NCI-H2081 treated with DMSO at 0.1 percent for 48 hours (cell line): ENCODE data around the gene IZUMO1.
A peak's percentile ranks its signal among the peaks of the same experiment; 100 is the strongest.
"Not testable (repeated sequence)": the region's sequence is repeated elsewhere in the genome, so short reads cannot be mapped to it uniquely, and the experiment has no call there.

Experiments used
- DNase-seq: peaks from one replicate; lab custom pipeline; 2025; lab: John Stamatoyannopoulos, UW

IZUMO1 gene

DNA sequence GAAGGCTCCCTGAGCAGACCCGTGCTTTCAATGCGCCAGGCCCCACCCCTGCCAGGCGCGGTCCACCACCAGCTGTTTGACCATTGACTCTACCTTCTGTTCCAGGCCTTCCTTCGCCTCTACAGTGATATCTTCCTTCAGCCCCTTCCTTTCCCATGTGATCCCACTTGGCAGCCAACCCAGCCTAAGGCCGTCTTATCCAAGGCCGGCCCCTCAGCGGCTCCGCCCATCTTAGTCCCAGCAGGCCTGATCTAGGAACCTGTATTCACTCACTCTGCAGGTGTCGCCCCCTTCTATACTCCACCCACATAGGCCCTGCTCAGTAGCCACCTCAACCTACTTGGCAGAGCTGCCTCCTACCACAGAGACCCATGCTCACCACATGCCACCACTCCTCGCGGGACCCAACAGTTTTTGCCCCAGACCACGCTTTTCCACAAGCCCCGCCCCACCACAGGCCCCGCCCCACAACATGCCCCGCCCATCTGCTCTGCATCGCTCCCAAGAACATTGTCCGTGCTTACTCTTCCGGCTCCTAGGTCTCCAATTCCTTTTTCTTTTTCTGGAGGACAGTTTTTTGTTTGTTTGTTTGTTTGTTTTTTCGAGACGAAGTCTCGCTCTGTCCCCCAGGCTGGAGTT lies 9.2 kb downstream of the IZUMO1 start:
- DNase-seq = no peak

DNA sequence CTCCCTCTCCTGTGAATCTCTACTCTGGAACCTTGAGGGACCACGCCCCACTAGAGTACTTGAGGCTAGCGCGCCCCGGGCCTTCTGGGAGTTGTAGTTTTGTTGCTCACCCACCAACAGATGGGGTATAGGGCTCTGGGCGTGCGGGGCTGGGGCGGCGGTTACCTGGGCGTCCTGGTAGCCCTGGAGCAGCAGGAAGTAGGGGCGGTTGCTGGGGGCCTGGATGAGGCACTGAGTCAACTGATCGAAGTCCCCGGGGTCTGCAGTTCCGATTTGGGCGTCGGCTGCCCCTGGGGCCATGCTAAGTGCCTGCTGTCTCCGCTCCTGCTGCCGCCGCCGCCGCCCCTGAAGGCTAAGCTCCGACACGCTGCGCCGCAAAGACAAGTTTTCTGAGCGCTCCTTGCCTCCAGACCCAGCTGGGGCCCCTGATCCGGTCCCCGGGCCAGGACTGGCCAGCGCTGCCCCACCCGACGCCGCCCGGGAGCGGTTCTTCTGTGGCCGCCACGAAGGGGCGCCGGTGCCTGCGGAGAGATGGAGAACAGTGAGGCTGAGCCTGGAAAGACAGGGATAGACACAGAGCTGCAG lies 11.6 kb downstream of the IZUMO1 start:
- DNase-seq = no peak

DNA sequence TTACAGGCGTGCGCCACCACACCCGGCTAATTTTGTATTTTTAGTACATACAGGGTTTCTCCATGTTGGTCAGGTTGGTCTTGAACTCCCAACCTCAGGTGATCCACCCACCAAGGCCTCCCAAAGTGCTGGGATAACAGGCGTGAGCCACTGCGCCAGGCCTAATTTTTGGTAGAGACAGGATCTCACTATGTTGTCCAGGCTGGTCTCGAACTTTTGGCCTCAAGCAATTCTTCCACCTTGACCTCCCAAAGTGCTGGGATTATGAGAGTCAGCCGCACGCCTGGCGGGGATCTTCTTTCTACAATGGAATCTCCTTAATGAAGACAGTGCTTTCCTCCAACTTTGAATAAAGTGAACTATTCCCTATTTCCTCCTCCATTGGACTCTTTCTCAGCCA lies 12.1 kb downstream of the IZUMO1 start:
- DNase-seq = no peak

DNA sequence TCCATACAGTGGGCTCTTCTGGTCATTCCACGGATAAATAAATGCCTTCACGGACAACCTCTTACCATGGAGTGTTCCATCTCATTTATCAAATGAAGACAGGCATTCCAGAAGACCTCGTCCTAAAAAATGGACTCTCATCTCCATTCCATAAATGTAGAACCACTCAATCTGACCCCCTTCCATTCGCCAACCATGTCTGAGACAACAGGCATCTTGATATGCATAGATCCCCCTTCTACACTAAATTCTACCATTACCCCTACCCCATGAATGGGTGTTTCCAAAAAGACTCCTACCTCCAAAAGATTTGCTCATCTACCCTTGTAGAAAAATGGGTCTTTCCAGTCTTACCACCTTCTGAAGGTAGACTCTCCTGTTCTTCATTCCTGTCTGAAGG lies 15.3 kb downstream of the IZUMO1 start:
- DNase-seq = no peak

DNA sequence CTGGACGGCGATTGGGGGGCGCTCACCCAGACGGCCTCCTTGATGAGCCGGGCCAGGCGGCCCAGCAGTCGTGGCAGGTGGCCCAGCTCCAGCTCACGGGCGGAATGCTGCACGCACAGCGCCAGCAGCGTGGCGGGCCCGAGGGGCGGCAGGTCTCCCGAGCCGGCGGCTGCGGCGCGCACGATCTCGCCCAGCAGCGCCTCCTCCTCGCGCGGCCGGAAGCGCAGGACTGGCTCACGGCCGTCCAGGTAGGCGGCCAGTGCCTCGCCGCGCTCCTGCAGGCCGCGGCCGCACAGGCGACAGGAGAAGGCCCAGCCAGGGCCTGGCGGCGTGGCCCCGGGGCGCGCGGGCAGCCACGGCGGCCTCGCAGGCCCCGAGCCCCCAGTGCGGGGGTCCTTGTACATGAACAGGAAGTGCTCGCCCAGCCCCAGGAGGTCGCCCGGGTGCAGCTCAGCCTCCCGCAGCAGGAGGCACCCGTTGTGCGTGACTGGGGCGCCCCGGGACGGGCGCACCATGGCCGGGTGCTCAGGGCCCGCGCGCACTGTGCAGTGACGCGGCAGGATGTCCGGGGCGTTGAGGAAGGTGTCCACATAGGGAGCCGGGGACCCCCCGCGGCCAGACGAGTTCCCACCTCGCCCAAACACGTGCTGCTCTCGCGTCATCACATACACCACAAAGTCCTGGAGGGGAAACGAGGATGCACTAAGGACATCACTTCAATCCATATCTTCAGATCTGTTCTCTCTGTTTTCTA lies 17.6 kb downstream of the IZUMO1 start:
- DNase-seq = no peak

DNA sequence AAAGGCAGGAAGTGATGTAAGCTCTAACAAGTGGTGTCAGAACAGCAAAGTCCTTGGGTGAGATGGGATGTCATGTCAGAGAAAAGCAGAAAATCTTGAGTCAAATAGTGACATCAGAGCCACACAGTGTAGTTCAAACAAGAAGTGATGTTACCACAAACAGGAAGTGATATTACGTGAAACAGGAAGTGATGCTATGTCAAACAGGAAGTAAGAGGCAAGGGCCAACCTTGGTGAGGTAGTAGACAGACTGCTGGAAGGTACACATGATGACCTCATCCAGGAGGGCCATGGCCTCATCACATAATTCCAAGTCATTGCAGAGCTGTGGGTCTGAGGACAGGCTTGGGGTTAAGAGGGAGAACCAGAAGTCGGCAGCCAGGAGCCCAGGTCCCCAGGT lies 20.2 kb downstream of the IZUMO1 start:
- no peak for DNase-seq

DNA sequence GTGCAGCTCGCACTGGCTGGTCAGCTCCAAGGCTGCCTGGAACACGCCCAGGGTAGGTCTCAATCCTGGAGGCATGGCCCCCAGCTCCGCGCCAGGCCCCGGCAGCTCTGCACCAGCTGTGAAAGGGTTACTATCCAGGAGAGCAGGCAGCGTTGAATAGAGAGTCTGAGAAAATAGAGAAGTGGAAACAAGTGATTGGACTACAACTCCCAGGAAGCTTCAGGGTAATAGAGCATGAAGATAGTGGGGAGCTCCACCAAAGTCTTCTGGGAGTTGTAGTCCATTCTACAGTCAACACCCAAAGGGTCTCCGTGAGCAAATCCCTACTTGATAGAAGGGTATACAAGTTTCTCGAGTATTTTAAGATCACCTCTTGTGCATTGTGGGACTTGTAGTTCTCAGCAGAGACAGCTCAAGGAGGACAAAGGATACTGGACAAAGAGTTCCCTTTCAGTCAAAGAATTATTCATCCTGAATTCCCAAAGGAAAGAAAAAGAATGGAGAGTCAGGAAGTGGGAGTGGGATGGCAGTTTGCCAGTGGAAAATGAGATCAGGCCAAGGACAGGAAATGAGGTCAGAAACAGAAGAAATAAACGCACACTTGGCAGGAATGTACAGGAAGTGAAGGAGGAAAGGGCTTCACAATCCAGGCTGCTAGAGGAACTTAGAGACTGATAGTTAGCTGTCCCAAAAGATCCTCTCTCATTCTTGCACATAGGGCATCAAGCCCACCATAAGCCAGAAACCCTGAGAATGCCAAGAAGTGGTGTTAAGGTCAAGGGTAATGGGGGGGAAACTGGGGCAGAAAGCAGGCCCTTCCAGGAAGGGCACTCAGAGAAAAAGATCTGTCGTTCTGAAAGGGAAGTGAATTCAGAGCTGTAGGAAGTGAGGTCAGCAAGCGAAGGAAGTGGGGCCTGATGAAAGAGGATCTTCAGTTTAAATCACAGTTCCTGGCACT lies 21.6 kb downstream of the IZUMO1 start:
- peak; percentile 8 for DNase-seq

DNA sequence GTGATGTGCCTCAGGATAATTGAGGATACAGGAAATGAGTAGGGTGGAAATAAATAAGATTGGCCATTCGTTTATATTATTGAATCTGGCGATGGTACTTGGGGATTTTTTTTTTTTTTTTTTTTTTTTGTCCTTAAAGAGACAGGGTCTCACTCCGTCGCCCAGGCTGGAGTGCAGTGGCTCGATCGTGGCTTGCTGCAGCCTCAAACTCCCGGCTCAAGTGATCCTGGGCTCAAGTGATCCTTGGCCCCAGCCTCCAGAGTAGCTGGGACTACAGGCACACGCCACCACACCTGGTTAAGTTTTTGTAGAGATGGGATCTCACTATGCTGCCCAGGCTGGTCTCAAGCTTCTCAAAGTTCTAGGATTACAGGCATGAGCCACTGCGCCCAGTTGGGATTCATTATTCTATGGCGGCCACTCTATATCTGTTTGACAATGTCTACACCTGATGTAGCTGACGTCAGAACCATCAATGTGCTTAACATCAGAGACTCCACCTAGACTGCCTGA lies 24.5 kb downstream of the IZUMO1 start:
- no peak for DNase-seq

DNA sequence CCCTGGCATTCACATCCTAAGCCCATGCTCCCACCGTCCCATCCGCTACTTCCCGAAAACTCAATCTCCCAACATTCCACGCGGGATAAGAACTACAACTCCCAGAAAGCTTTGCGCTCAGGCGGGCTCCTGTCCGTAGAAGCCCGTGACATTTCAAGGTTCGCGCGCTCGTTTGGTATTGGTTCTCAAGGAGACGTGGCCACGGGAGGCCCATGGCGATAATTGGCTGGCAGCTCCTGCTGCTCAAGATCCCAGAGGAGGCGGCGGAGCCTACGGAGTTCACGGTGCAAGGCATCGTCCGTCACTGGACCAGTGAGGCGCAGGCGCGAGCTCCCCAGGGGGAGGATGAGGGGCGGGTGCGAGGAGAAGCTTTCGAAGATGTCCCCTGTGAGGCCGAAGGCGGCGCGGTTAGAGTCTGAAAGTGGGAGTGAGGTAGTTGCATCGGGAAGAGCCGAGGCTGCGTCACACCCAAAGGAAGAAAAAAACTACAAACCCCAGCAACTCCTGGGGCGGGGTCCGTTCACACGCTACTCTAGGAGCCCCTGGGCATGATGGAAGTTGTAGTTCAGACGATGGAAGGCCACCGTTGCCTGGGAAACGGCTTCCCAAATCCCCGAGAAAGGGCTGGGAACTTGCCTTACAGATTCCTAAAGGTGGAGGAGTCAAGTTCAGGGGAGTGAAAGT lies 26.0 kb downstream of the IZUMO1 start:
- DNase-seq = peak; percentile 90

DNA sequence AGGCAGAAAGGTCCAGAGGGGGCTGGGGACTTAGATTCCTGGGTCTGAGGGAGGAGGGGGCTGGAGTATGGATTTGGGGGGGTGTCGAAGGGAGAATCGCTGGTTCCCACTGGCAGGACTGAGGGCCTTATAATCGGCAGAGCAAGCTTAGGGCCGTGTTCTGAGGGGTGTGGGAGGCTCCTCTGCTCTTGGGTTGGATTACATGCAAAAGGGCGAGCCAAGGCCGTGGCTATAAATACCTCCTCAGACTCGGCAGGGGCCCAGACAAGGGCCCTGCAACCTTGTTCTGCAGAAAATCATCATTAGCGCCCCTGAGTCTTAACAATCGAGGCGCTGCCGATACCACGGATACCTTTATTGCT lies 26.5 kb downstream of the IZUMO1 start:
- DNase-seq = no peak

DNA sequence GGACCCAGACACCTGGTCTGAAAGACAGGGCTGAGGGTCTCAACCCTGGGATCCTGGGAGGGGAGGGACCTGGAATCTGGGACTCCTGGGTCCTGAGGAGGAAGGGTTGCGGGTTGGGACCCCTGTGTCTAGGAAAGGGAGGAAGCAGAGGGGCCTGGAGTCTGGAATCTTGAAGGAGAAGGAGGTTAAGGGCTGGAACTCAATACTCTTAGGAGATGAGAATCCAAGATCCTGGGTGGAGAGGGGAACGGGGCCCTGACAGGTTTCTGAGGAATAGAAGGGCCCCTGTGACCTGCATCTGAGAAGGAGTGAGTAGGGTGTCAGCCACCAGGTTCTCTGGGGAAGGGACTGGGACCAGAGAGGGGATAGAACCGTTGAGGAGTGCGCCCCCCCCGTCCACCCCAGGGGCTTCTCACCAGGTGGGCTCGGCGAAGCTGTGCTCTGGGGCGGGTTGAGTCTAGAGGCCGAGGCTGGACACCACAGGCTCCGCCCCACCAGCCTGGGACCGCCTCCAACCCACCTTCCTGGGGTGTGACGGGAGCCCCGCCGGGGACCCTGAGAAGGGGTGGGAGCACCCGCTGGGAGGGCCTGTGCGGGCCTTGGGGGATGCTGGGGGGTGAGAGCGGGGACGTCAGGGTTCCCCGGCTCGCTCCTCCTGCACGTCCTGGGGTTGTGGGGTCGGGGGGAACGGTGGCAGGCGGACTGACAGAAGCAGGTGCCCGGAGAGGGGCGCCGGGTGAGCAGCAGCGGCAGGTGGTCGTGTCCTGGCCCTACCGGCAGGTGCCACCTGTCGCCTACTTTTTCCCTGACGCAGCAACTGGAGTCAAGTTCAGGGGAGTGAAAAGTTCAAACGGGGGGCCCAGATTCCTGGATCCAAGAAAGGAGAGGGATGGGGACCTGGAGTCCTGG lies 27.2 kb downstream of the IZUMO1 start, which contains the start of gene MAMSTR:
MAMSTR (minus strand) TSS at position 463 of the 909 bp plus-strand sequence. CDS start 694 bp downstream, outside the sequence.
- DNase-seq = no peak

DNA sequence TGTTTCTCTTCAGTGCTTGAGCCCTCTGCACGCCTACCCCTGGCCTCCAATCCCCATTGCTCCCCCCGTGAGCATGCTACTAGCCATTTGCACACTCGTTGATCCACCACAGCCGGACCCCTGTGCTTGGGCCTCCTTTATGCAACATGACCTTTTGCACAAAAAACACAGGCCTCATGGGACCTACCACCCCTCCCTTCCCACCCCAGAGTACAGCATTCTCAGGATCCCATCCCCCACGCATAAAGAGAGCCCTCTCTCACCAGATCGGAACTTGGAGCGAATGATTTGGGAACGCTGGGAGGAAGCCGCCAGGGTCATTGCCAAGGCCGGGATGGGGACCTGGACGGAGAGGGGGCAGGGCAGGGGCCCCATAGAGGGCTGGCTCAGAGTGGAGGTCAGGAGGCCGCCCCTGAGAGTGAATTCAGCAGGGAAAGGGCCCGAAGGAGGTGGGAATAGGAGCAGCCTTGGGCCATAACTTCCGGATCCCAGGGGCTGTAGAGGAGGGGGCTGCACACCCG lies 27.9 kb downstream of the IZUMO1 start:
- DNase-seq = no peak

DNA sequence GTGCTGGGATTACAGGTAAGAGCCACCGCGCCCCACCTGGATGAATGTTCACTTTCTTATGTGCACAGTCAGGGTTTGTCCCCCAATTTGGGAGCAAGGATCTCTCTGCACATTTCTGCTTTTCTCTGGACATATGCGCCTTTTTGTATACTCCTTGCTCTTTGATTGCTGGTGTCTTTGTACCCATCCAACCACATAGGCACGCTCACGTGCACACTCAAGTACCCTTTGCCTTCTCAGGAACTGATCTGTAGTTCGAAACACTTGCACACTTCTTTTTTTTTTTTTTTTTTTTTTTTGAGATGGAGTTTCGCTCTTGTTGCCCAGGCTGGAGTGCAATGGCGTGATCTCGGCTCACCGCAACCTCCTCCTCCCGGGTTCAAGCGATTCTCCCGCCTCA lies 28.6 kb downstream of the IZUMO1 start:
- DNase-seq = not testable (repeated sequence)

DNA sequence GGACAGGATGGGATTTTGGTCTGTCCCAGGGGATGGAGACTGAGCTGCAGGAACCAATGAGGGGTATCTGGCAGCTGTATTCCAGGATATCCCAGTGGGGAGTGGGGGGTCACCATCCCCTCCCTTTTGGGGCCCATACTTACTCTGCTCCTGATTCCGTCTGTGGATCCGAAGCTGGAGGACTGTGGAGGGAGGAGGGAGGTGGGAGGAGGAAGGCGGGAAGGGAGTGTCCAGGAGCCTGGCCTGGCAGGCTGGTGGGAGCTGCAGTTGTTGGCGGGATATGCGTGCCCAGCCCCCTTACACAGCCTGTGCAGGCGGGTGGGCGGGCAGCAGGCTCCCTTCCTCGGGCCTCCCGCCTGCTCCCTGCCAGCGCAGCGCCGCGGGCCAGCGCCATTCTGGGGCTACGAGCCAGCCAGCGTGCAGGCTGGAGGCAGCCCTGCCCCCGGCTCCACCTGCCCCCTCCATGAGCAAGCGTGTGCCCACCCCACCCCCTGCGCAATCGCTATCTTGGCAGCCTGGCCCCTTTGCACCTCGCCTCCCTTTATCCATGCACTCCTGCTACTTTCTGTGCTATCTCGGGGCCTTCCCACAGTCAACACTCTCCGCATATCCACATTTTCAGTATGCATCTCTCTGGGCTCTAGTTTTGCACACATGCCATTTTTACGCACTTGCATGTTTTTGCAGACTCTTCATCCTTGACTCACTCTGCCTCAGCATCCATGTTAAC lies 30.0 kb downstream of the IZUMO1 start:
- no peak for DNase-seq

DNA sequence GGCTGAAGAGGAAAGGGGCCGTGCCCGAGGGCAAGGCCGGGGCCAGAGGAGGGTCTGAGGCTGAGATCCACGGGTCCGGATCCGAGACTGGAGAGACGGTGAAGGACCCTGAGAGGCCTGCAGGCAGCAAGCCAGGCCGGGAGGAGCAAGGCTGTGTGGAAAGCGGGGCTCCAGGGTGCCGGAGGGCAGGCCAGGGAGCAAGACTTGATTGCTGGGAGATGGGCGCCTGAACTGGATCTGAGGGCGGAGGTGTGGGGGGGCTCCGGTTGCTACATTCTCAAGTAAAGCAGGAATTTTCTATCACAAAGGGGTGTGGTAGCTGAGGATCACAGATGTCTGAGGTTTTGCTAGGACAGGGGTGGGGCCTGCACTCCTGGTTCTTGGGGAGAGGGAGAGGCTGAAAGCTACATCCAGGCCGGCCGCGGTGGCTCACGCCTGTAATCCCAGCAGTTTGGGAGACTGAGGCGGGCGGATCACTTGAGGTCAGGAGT lies 31.0 kb downstream of the IZUMO1 start:
- no peak for DNase-seq

DNA sequence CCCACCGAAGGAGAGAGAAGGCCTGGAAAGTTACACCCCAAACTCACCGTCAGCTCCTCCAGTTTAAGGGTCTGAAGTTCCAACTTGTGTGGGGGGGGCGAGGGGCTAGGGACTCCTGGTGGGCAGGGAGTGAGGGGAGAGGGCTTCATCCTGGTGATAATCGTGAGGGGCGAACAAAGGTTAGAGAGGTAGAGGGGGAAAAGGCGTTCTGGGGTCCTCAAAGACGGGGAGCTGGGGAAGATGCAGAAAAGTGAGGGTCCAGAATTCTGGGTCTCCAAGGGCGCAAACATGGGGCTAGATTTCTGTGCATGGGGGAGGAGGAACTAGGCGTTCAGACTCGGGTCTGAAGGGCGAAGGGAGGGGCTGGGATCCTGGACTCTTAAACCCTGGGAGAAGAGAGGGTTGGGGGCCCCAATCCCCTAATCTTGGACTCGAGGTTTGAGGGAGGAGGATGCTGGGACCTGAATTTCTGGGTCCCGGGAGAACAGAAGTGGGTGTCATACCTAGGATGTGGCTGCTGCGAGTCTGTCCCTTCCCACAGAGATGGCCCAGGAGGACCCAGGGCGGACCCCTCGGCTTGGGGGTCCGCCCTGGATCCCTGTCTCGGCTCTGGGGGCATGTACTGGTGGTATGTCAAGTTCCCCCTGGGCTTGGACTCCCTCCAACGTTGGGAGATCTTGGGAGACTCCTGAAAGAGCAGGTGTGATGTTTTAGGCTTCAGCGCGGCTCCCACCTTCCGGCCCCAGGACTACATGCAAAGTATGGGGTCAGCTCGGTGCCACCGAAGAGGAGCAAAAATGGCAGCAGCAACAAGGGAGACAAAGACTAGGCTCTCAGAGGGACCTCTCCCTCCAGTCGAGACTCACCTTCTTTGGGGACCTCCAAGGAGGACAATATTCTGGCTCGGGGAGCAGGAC lies 31.7 kb downstream of the IZUMO1 start:
- no peak for DNase-seq

DNA sequence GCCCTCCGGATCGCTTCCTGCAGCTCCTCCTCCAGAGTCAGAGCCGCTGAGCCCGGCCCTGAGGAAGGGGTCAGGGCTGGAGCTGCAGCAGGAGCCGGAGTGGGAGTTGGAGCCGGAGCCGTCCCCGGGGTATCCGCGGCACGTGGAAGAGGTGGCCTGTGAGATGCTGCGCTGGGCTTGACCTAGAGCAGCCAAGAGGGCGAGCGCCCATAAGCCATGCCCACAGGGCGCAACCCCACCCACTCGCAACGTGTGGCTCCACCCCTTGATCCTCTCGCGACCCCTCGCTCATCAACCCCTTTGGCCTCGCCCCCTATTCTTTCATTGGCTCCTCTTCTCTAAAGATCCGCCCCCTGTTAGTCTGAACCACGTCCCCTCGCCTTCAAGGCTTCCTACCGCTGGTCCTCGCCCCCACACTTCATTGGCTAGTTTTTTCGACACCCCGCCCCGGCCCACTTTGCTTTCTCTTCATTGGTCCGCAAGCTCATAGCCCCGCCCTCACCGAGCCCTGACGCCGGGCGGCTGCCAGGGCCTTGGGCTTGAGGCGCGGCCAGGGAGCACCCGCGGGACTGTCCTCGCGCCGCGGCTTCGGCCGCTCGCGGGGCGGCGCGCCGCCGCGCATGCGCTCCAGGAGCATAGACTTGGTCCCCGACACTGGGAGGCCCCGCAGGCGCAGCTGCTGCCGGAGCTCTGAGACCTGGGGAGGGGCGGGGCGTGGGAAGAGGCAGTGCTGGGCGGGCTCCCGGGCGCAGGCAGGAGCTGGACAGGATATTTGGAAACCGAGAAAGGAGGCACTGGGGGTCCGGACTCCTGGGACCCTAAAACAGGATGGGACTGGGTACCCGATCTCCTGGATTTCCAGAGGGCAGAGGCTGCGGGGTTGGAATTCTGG lies 32.6 kb downstream of the IZUMO1 start:
- DNase-seq = peak; percentile 98
